B cell (primary cell): ENCODE data around the gene AAK1. TPM values are rescaled to one million over a fixed set of nuclear protein-coding genes. Genes with fewer than 3 reads are reported as not detected.

Experiments
- ATAC-seq: fragments of 200-7000 bp; cut with Tn5 transposase; one replicate; pipeline ENCODE4 v1.10.0; 2021; ENCODE audit warnings: low read depth, mild to moderate bottlenecking, moderate number of reproducible peaks, moderate library complexity
- CTCF ChIA-PET: fragments of 350-600 bp; sonication (Branson Sonifier 250); formaldehyde crosslinking; loops from one replicate; lab custom pipeline; 2021; ENCODE audit warnings: antibody characterized with exemption, inconsistent platforms; lab: Charles Lee
- POLR2A ChIA-PET: fragments of 350-600 bp; sonication (Branson Sonifier 250); formaldehyde crosslinking; loops from one replicate; lab custom pipeline; 2021; ENCODE audit warnings: antibody characterized with exemption; lab: Charles Lee
- DNase-seq: peaks from one replicate; pipeline ENCODE4 v3.0.0; 2013
- H2AFZ ChIP-seq: 2 replicates; pipeline ENCODE4 v1.6.1; 2012; ENCODE audit warnings: mild to moderate bottlenecking, low read depth, low read length; ENCODE audit not compliant: insufficient read depth, poor library complexity, severe bottlenecking
- H3K27ac ChIP-seq, 2 donors: 1 replicate in 1 of 2; 2 replicates in 1 of 2; pipeline ENCODE4 v1.5.1; 2012 to 2013; ENCODE audit warnings: low read length in 2 of 2, mild to moderate bottlenecking in 2 of 2, moderate library complexity in 1 of 2
- H3K27me3 ChIP-seq, 4 experiments: fragments of 200-600 bp in 1 of 4; sonication (generic) in 1 of 4; replicated peaks in 1 of 4; 1 replicate in 2 of 4; 2 replicates in 2 of 4; pipeline versions ENCODE4 v1.6.1 to v1.7.0; 2013 to 2016; ENCODE audit warnings: low read length in 3 of 4, mild to moderate bottlenecking in 2 of 4, mixed read lengths in 1 of 4, moderate library complexity in 1 of 4; ENCODE audit not compliant: insufficient read depth in 4 of 4, control insufficient read depth in 3 of 4; ENCODE audit errors: control extremely low read depth in 1 of 4
- H3K36me3 ChIP-seq, 2 experiments: replicated peaks in 1 of 2; 1 replicate in 1 of 2; 2 replicates in 1 of 2; pipeline versions ENCODE4 v1.6.1 to v1.7.1; 2013; ENCODE audit warnings: low read length in 1 of 2; ENCODE audit not compliant: insufficient read depth in 2 of 2, control insufficient read depth in 1 of 2; ENCODE audit errors: control extremely low read depth in 1 of 2, extremely low read depth in 1 of 2
- H3K4me1 ChIP-seq, 2 donors: fragments of 200-600 bp in 1 of 2; sonication (generic) in 1 of 2; 1 replicate in 1 of 2; 2 replicates in 1 of 2; pipeline versions ENCODE4 v1.5.1 to v1.6.1; 2013 to 2017; ENCODE audit warnings: low read length in 2 of 2; ENCODE audit not compliant: control insufficient read depth in 2 of 2, insufficient read depth in 2 of 2
- H3K4me2 ChIP-seq: replicated peaks from 2 replicates; pipeline ENCODE3; 2012; ENCODE audit warnings: mild to moderate bottlenecking, low read depth, low read length; ENCODE audit not compliant: poor library complexity, severe bottlenecking
- H3K4me3 ChIP-seq, 5 experiments: fragments of 200-600 bp in 1 of 5; sonication (generic) in 1 of 5; 1 replicate in 3 of 5; 2 replicates in 2 of 5; pipeline versions ENCODE4 v1.5.1 to v1.7.0; 2011 to 2016; ENCODE audit warnings: low read length in 4 of 5, mild to moderate bottlenecking in 4 of 5, low read depth in 2 of 5, control low read depth in 1 of 5, moderate library complexity in 1 of 5; ENCODE audit not compliant: insufficient read depth in 1 of 5; ENCODE audit errors: control extremely low read depth in 1 of 5, extremely low read depth in 1 of 5
- H3K79me2 ChIP-seq: fragments of 200-600 bp; sonication (generic); one replicate; pipeline ENCODE4 v1.6.0; 2016; ENCODE audit warnings: low read length; ENCODE audit not compliant: control insufficient read depth, insufficient read depth
- H3K9ac ChIP-seq: fragments of 200-600 bp; sonication (generic); 2 replicates; pipeline ENCODE4 v1.6.1; 2017; ENCODE audit warnings: mild to moderate bottlenecking, low read length, moderate library complexity
- H3K9me3 ChIP-seq, 3 donors: one replicate each; pipeline versions ENCODE4 v1.6.1 to v1.7.1; 2013; ENCODE audit warnings: low read length in 2 of 3; ENCODE audit not compliant: control insufficient read depth in 2 of 3, insufficient read depth in 1 of 3; ENCODE audit errors: control extremely low read depth in 1 of 3
- H4K20me1 ChIP-seq: 2 replicates; pipeline ENCODE4 v1.6.0; 2012; ENCODE audit warnings: mild to moderate bottlenecking, low read length; ENCODE audit not compliant: insufficient read depth, control insufficient read depth, poor library complexity, severe bottlenecking
- H3K27ac Mint-ChIP-seq: one replicate; pipeline ENCODE4 v1.8.0; 2021; ENCODE audit warnings: mixed read lengths
- H3K27me3 Mint-ChIP-seq: one replicate; pipeline ENCODE4 v1.8.0; 2021; ENCODE audit warnings: mixed read lengths
- H3K4me1 Mint-ChIP-seq: one replicate; pipeline ENCODE4 v1.8.0; 2021; ENCODE audit warnings: mixed read lengths
- H3K4me3 Mint-ChIP-seq: one replicate; pipeline ENCODE4 v1.8.0; 2021; ENCODE audit warnings: mixed read lengths
- H3K9me3 Mint-ChIP-seq: one replicate; pipeline ENCODE4 v1.8.0; 2022; ENCODE audit warnings: mixed read lengths; ENCODE audit not compliant: insufficient read depth
- CTCF ChIP-seq: fragments of 200-600 bp; IDR thresholded peaks from one replicate; pipeline ENCODE4 v1.8.0; 2022; ENCODE audit warnings: antibody characterized with exemption, mild to moderate bottlenecking
- EZH2 ChIP-seq: IDR thresholded peaks from 2 replicates; pipeline ENCODE4 v1.6.1; 2012; ENCODE audit warnings: borderline replicate concordance, low read depth, mild to moderate bottlenecking, moderate library complexity, low read length; ENCODE audit not compliant: insufficient read depth, poor library complexity, severe bottlenecking
- WGBS: methylation state at CpG from one replicate; pipeline ENCODE4 v1.1.5; 2013; ENCODE audit warnings: missing lambda C conversion rate; ENCODE audit not compliant: insufficient coverage; 5-methylcytosine and 5-hydroxymethylcytosine counted together
- intact Hi-C: fragments of 100-400 bp; cut with micrococcal nuclease; formaldehyde crosslinking; loops from one replicate; pipeline ENCODE4 v1.10.0; 2022
- polyA plus RNA-seq: library from polyadenylated mRNA; depleted of rRNA; stranded (reverse); fragments of >200 nt; gene quantifications from 2 replicates; pipeline ENCODE4 v1.2.3, GENCODE V29; 2012
- total RNA-seq, 2 donors: library from RNA; stranded (reverse); fragments of 120-200 nt in 1 of 2; gene quantifications; 1 replicate in 1 of 2; 2 replicates in 1 of 2; pipeline versions ENCODE4 v1.2.3 to v1.2.4, GENCODE V29; 2013 to 2022

Gene AAK1
- total and polyA plus RNA-seq, 2 donors (not counting 1 experiment from before 2014, with no cell fraction given): 2.4 to 7.2 TPM

- Histone ChIP-seq H3K4me1 (peaks cover 0 to 4% of the 10 kb centered on the region in 2 donors), H3K79me2 (no peaks in the 10 kb centered on the region), H2AFZ (no peak overlapping the region), H3K4me2 (no peak overlapping the region), H3K36me3 (peaks cover 0 to 2% of the 10 kb centered on the region in 2 experiments), H3K27ac (no peak overlapping the region), H3K9ac (no peak overlapping the region), H3K27me3 (no peaks in the 10 kb centered on the region), H3K4me3 (no peak overlapping the region), H3K9me3 (peaks cover 0 to 4% (median 0%) of the 10 kb centered on the region in 3 donors), H4K20me1 (no peaks in the 10 kb centered on the region)
- ChIA-PET POLR2A (no interaction called here), CTCF (no interaction called here)
- Mint-ChIP-seq H3K27ac (no peak overlapping the region), H3K9me3 (no peaks in the 10 kb centered on the region), H3K27me3 (peaks cover 31% of the 10 kb centered on the region), H3K4me1 (peaks cover 3% of the 10 kb centered on the region), H3K4me3 (no peak overlapping the region)
- no peak for TF ChIP-seq CTCF
- TF ChIP-seq EZH2: no peak
- DNase-seq (no peak), ATAC-seq (no peak)
- 86% methylated on average over 3 of the region's 4 CpGs for WGBS
- intact Hi-C loops: no loop called here
Observed at GRCh38 chr2:69605284-69605683, 38.3 kb downstream of the AAK1 start.

GRCh38 chr2:69604836-69605235, 38.7 kb downstream of the AAK1 start:
- no peak for TF ChIP-seq CTCF
- TF ChIP-seq EZH2: no peak
- Mint-ChIP-seq H3K4me1 (peaks cover 3% of the 10 kb centered on the region), H3K27me3 (peaks cover 31% of the 10 kb centered on the region), H3K9me3 (no peaks in the 10 kb centered on the region), H3K4me3 (no peak overlapping the region), H3K27ac (no peak overlapping the region)
- POLR2A ChIA-PET: no interaction called here
- Histone ChIP-seq H3K79me2 (no peaks in the 10 kb centered on the region), H3K27me3 (no peaks in the 10 kb centered on the region), H3K36me3 (peaks cover 0 to 2% of the 10 kb centered on the region in 2 experiments), H3K4me3 (no peak overlapping the region), H4K20me1 (no peaks in the 10 kb centered on the region), H2AFZ (no peak overlapping the region), H3K27ac (no peak overlapping the region), H3K9me3 (peaks cover 0 to 2% (median 0%) of the 10 kb centered on the region in 3 donors), H3K4me2 (no peak overlapping the region), H3K9ac (no peak overlapping the region), H3K4me1 (peaks cover 0 to 4% of the 10 kb centered on the region in 2 donors)
- ATAC-seq: no peak
- CTCF ChIA-PET: no interaction called here
- intact Hi-C loops: no loop called here
- WGBS: 70% methylated on average over 1 of the region's 1 CpG
- no peak for DNase-seq
